Activated CD8-positive, alpha-beta T cell treated with anti-CD3 and anti-CD28 coated beads for 36 hours (primary cell): ENCODE results near the gene AUTS2. TPM values are rescaled to one million over a fixed set of nuclear protein-coding genes. Genes with fewer than 3 reads are reported as not detected.

Experiments
- ATAC-seq: fragments of 200-7000 bp; cut with Tn5 transposase; one replicate; pipeline ENCODE4 v1.10.0; 2021; ENCODE audit warnings: mild to moderate bottlenecking, moderate library complexity
- CTCF ChIA-PET: fragments of 350-600 bp; sonication (Branson Sonifier 250); formaldehyde crosslinking; loops from one replicate; lab custom pipeline; 2021; ENCODE audit warnings: antibody characterized with exemption; lab: Charles Lee
- POLR2A ChIA-PET: fragments of 350-600 bp; sonication (Branson Sonifier 250); formaldehyde crosslinking; loops from one replicate; lab custom pipeline; 2021; ENCODE audit warnings: antibody characterized with exemption; lab: Charles Lee
- DNase-seq: peaks from one replicate; pipeline ENCODE4 v3.0.0-alpha.2; 2020
- H3K27ac Mint-ChIP-seq: one replicate; pipeline ENCODE4 v1.8.0; 2021; ENCODE audit warnings: mild to moderate bottlenecking, mixed read lengths
- H3K27me3 Mint-ChIP-seq: one replicate; pipeline ENCODE4 v1.8.0; 2021; ENCODE audit warnings: mixed read lengths
- H3K36me3 Mint-ChIP-seq: one replicate; pipeline ENCODE4 v1.8.0; 2021; ENCODE audit warnings: low read depth, mixed read lengths
- H3K4me1 Mint-ChIP-seq: one replicate; pipeline ENCODE4 v1.8.0; 2021; ENCODE audit warnings: low read depth, mixed read lengths
- H3K4me3 Mint-ChIP-seq: one replicate; pipeline ENCODE4 v1.8.0; 2021; ENCODE audit warnings: mild to moderate bottlenecking, moderate library complexity, mixed read lengths
- H3K9me3 Mint-ChIP-seq: one replicate; pipeline ENCODE4 v1.8.0; 2021; ENCODE audit warnings: mixed read lengths
- CTCF ChIP-seq: fragments of 200-600 bp; IDR thresholded peaks from one replicate; pipeline ENCODE4 v1.8.0; 2022; ENCODE audit warnings: antibody characterized with exemption, mild to moderate bottlenecking
- intact Hi-C: fragments of 100-400 bp; cut with micrococcal nuclease; formaldehyde crosslinking; loops from one replicate; pipeline ENCODE4 v1.10.0; 2022
- total RNA-seq, 2 experiments: library from RNA; stranded (reverse); gene quantifications; one replicate each; pipeline ENCODE4 v1.2.3, GENCODE V29; 2021

The AUTS2 gene
- total RNA-seq, 2 experiments from 2014 or later, result 3.1 to 3.3 TPM

DNA sequence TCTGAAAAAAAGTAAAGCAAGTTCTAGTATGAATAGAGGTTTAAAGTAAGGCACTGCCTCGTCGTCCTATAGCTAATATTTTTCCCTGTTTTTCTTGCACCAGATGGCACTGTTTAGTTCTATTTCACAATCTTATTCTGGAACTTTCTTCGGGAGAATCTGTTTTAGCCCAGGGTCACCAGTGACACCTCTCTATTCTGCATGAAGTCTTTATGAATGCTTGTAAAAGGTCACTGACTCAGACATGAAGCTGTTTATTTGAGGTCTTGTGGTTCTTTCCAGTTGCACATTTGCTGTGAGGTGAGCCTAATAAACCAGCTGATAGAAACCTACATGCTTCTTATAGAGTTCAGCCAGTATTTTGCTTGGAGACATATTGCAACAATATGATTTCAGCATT, 444.3 kb downstream of the AUTS2 start:
- POLR2A ChIA-PET, result interaction anchor here (0.7 kb wide), 1 partner anchor 781 kb away, joined by 3 read pairs; no protein-coding TSS in a partner anchor
- no peak for TF ChIP-seq CTCF
- ATAC-seq (no peak), DNase-seq (no peak)
- no peak overlapping the region for H3K4me3 Mint-ChIP-seq
- no peaks in the 10 kb centered on the region for H3K4me1 Mint-ChIP-seq
- no peaks in the 10 kb centered on the region for H3K9me3 Mint-ChIP-seq
- no peaks in the 10 kb centered on the region for H3K27me3 Mint-ChIP-seq
- no peak overlapping the region for H3K27ac Mint-ChIP-seq
- CTCF ChIA-PET, result interaction anchor here (0.6 to 1.6 kb wide), 4 partner anchors 8 to 656 kb away, joined by 3 to 4 read pairs (median 4); no protein-coding TSS in a partner anchor
- intact Hi-C loops, result no loop called here
- H3K36me3 Mint-ChIP-seq, result no peaks in the 10 kb centered on the region

- ChIA-PET CTCF (interaction anchor here (1.0 to 1.6 kb wide), 3 partner anchors 8 to 656 kb away, joined by 4 read pairs; no protein-coding TSS in a partner anchor), POLR2A (interaction anchor here (0.5 to 0.7 kb wide), 2 partner anchors 557 to 781 kb away, joined by 3 read pairs; no protein-coding TSS in a partner anchor)
- intact Hi-C loops, result no loop called here
- no peak for TF ChIP-seq CTCF
- Mint-ChIP-seq H3K36me3 (no peaks in the 10 kb centered on the region), H3K4me3 (no peak overlapping the region), H3K9me3 (no peaks in the 10 kb centered on the region), H3K4me1 (no peaks in the 10 kb centered on the region), H3K27me3 (no peaks in the 10 kb centered on the region), H3K27ac (no peak overlapping the region)
- DNase-seq (no peak), ATAC-seq (no peak)
Observed at GRCh38 chr7:70043015-70043538, 444.8 kb downstream of the AUTS2 start.

DNA sequence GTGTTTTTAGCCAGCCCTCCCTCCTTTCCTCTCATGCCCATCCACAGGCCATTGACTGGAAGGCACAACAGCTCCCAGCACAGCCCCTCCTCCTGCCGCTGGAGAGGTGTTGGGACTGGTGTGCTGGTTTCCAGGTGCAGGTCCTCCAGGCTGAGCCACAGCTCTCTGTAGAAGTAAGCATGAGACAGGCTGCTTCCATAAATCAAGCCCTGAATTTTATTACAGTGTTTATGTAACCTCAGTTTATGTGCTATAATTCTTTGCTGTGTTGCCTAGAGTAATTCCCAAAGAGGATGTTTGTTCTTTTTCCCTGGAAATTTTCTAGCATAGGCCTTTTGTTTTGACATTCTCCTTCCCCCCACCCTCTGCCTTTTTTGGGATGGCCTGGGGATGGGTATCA, 445.8 kb downstream of the AUTS2 start:
- ChIA-PET POLR2A (no interaction called here), CTCF (no interaction called here)
- Mint-ChIP-seq H3K27ac (no peak overlapping the region), H3K4me3 (no peak overlapping the region), H3K36me3 (no peaks in the 10 kb centered on the region), H3K4me1 (no peaks in the 10 kb centered on the region), H3K9me3 (no peaks in the 10 kb centered on the region), H3K27me3 (no peaks in the 10 kb centered on the region)
- no peak for TF ChIP-seq CTCF
- ATAC-seq (no peak), DNase-seq (no peak)
- intact Hi-C loops, result no loop called here

GRCh38 chr7:70044525-70044924, 446.2 kb downstream of the AUTS2 start:
- H3K27ac Mint-ChIP-seq, result no peak overlapping the region
- H3K27me3 Mint-ChIP-seq, result no peaks in the 10 kb centered on the region
- no peak for ATAC-seq
- no peak for TF ChIP-seq CTCF
- ChIA-PET CTCF (interaction anchor here (1.0 kb wide), 1 partner anchor 20 kb away, joined by 3 read pairs; no protein-coding TSS in a partner anchor), POLR2A (no interaction called here)
- H3K36me3 Mint-ChIP-seq, result no peaks in the 10 kb centered on the region
- H3K4me3 Mint-ChIP-seq, result no peak overlapping the region
- H3K9me3 Mint-ChIP-seq, result no peaks in the 10 kb centered on the region
- H3K4me1 Mint-ChIP-seq, result no peaks in the 10 kb centered on the region
- no peak for DNase-seq
- intact Hi-C loops, result no loop called here

GRCh38 chr7:70044981-70045380, 446.7 kb downstream of the AUTS2 start:
- Mint-ChIP-seq H3K9me3 (no peaks in the 10 kb centered on the region), H3K27me3 (no peaks in the 10 kb centered on the region), H3K4me1 (no peaks in the 10 kb centered on the region), H3K4me3 (no peak overlapping the region), H3K27ac (no peak overlapping the region), H3K36me3 (no peaks in the 10 kb centered on the region)
- TF ChIP-seq CTCF, result no peak
- ATAC-seq (no peak), DNase-seq (no peak)
- ChIA-PET CTCF (interaction anchor here (1.0 kb wide), 1 partner anchor 19 kb away, joined by 3 read pairs; no protein-coding TSS in a partner anchor), POLR2A (no interaction called here)
- intact Hi-C loops, result no loop called here
